Central memory CD8-positive, alpha-beta T cell (primary cell): Measurements from ENCODE around the gene AVPR2.

ENCODE experiments used
- ATAC-seq: fragments of 150-1000 bp; cut with Tn5 transposase; replicated peaks from 2 replicates; pipeline ENCODE4 v1.10.0; 2022; ENCODE audit warnings: mild to moderate bottlenecking, moderate FRiP score, moderate number of reproducible peaks; ENCODE audit not compliant: poor library complexity, severe bottlenecking; ENCODE audit errors: extremely low read depth
- DNase-seq, 2 donors: peaks; one replicate each; pipeline ENCODE4 v3.0.0; 2021; ENCODE audit warnings: low spot score in 2 of 2
- H3K27ac Mint-ChIP-seq: one replicate; pipeline ENCODE4 v1.8.0; 2022; ENCODE audit warnings: low read depth, mild to moderate bottlenecking, moderate library complexity, mixed read lengths
- H3K27me3 Mint-ChIP-seq: one replicate; pipeline ENCODE4 v1.8.0; 2022; ENCODE audit warnings: mixed read lengths
- H3K36me3 Mint-ChIP-seq: one replicate; pipeline ENCODE4 v1.8.0; 2022; ENCODE audit warnings: mild to moderate bottlenecking, moderate library complexity, mixed read lengths; ENCODE audit not compliant: insufficient read depth
- H3K4me1 Mint-ChIP-seq: one replicate; pipeline ENCODE4 v1.8.0; 2022; ENCODE audit warnings: mixed read lengths
- H3K4me3 Mint-ChIP-seq: one replicate; pipeline ENCODE4 v1.8.0; 2022; ENCODE audit warnings: mild to moderate bottlenecking, moderate library complexity, mixed read lengths
- H3K9me3 Mint-ChIP-seq: one replicate; pipeline ENCODE4 v1.8.0; 2022; ENCODE audit warnings: mixed read lengths

The AVPR2 gene

GRCh38 chrX:153902385-153902784 lies 2.1 kb upstream of the AVPR2 start:
- H3K9me3 Mint-ChIP-seq, result no peaks in the 10 kb centered on the region
- peak overlapping the region; percentile 87 for H3K27ac Mint-ChIP-seq
- no peak overlapping the region for H3K4me3 Mint-ChIP-seq
- peaks cover 10% of the 10 kb centered on the region for H3K36me3 Mint-ChIP-seq
- ATAC-seq (no peak), DNase-seq (no peak)
- H3K27me3 Mint-ChIP-seq, result no peaks in the 10 kb centered on the region
- H3K4me1 Mint-ChIP-seq, result peaks cover 45% of the 10 kb centered on the region

DNA sequence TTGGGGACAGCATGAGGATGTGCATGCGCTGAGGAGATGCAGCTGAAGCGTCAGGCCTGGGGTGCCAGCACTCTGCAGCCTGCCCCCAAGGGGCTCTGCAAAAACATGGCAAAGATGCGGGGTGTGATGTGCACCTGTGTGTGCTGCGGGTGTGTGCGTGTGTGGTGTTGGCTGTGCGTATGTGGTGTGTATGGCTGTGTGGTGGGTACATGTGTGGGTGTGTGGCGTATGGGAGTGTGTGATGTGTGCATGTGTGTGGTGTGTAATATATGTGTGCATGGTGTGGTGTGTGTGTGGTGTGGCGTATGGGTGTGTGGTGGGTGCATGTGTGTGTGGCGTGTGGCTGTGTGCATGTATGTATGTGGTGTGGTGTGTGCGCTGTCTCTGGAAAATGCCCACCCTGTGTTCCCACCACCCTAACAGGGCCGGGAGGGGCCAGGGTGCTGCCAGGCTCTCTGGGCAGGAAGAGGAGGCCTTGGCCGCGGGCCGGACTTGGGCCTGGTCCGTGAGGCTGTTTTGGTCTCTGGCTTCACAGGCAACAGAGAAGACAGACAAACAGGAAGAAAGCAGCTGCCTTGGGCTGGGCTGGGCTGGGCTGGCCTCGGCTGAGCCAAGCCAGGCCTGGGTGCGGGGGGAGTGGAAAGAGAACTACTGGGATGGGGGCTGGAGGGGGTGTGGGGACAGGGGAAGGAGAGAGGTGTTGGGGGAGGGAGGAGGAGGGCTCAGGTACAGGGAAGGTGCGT lies 1.1 kb upstream of the AVPR2 start:
- Mint-ChIP-seq H3K4me1 (peaks cover 45% of the 10 kb centered on the region), H3K27ac (peak overlapping the region; percentile 44), H3K9me3 (no peaks in the 10 kb centered on the region), H3K36me3 (peaks cover 13% of the 10 kb centered on the region), H3K4me3 (peak overlapping the region; percentile 63), H3K27me3 (no peaks in the 10 kb centered on the region)
- no peak for ATAC-seq
- no peak for DNase-seq

DNA sequence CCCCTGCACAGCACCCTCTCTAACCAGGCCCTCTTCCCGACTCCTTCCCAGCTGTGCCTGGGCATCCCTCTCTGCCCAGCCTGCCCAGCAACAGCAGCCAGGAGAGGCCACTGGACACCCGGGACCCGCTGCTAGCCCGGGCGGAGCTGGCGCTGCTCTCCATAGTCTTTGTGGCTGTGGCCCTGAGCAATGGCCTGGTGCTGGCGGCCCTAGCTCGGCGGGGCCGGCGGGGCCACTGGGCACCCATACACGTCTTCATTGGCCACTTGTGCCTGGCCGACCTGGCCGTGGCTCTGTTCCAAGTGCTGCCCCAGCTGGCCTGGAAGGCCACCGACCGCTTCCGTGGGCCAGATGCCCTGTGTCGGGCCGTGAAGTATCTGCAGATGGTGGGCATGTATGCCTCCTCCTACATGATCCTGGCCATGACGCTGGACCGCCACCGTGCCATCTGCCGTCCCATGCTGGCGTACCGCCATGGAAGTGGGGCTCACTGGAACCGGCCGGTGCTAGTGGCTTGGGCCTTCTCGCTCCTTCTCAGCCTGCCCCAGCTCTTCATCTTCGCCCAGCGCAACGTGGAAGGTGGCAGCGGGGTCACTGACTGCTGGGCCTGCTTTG lies 1.1 kb downstream of the AVPR2 start:
- peak overlapping the region; percentile 85 for H3K27ac Mint-ChIP-seq
- DNase-seq (no peak), ATAC-seq (no peak)
- peaks cover 44% of the 10 kb centered on the region for H3K4me1 Mint-ChIP-seq
- H3K4me3 Mint-ChIP-seq, result peak overlapping the region; percentile 54
- H3K36me3 Mint-ChIP-seq, result peaks cover 19% of the 10 kb centered on the region
- no peaks in the 10 kb centered on the region for H3K9me3 Mint-ChIP-seq
- no peaks in the 10 kb centered on the region for H3K27me3 Mint-ChIP-seq

DNA sequence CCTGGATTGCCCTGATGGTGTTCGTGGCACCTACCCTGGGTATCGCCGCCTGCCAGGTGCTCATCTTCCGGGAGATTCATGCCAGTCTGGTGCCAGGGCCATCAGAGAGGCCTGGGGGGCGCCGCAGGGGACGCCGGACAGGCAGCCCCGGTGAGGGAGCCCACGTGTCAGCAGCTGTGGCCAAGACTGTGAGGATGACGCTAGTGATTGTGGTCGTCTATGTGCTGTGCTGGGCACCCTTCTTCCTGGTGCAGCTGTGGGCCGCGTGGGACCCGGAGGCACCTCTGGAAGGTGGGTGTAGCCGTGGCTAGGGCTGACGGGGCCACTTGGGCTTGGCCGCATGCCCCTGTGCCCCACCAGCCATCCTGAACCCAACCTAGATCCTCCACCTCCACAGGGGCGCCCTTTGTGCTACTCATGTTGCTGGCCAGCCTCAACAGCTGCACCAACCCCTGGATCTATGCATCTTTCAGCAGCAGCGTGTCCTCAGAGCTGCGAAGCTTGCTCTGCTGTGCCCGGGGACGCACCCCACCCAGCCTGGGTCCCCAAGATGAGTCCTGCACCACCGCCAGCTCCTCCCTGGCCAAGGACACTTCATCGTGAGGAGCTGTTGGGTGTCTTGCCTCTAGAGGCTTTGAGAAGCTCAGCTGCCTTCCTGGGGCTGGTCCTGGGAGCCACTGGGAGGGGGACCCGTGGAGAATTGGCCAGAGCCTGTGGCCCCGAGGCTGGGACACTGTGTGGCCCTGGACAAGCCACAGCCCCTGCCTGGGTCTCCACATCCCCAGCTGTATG lies 1.8 kb downstream of the AVPR2 start:
- DNase-seq (peak; percentile 15 to 39), ATAC-seq (peak; percentile 82)
- Mint-ChIP-seq H3K4me1 (peaks cover 36% of the 10 kb centered on the region), H3K27me3 (no peaks in the 10 kb centered on the region), H3K36me3 (peaks cover 25% of the 10 kb centered on the region), H3K27ac (peak overlapping the region; percentile 85), H3K4me3 (peak overlapping the region; percentile 54), H3K9me3 (no peaks in the 10 kb centered on the region)

- peaks cover 32% of the 10 kb centered on the region for H3K36me3 Mint-ChIP-seq
- peaks cover 28% of the 10 kb centered on the region for H3K4me1 Mint-ChIP-seq
- no peak for DNase-seq
- H3K4me3 Mint-ChIP-seq, result no peak overlapping the region
- no peak overlapping the region for H3K27ac Mint-ChIP-seq
- ATAC-seq, result no peak
- H3K27me3 Mint-ChIP-seq, result no peaks in the 10 kb centered on the region
- H3K9me3 Mint-ChIP-seq, result no peaks in the 10 kb centered on the region
Measured at GRCh38 chrX:153907456-153907855, 3.0 kb downstream of the AVPR2 start.

GRCh38 chrX:153908219-153908860 lies 3.9 kb downstream of the AVPR2 start:
- ATAC-seq, result no peak
- Mint-ChIP-seq H3K27ac (no peak overlapping the region), H3K27me3 (no peaks in the 10 kb centered on the region), H3K4me1 (peaks cover 23% of the 10 kb centered on the region), H3K36me3 (peaks cover 34% of the 10 kb centered on the region), H3K9me3 (no peaks in the 10 kb centered on the region), H3K4me3 (no peak overlapping the region)
- DNase-seq, result no peak

- peaks cover 37% of the 10 kb centered on the region for H3K36me3 Mint-ChIP-seq
- ATAC-seq, result no peak
- DNase-seq, result no peak
- no peaks in the 10 kb centered on the region for H3K9me3 Mint-ChIP-seq
- H3K27me3 Mint-ChIP-seq, result no peaks in the 10 kb centered on the region
- H3K27ac Mint-ChIP-seq, result no peak overlapping the region
- H3K4me3 Mint-ChIP-seq, result no peak overlapping the region
- peaks cover 15% of the 10 kb centered on the region for H3K4me1 Mint-ChIP-seq
Measured at GRCh38 chrX:153909024-153909979, 4.8 kb downstream of the AVPR2 start.

- Mint-ChIP-seq H3K4me3 (no peak overlapping the region), H3K4me1 (peaks cover 12% of the 10 kb centered on the region), H3K27me3 (no peaks in the 10 kb centered on the region), H3K27ac (no peak overlapping the region), H3K36me3 (peaks cover 41% of the 10 kb centered on the region), H3K9me3 (no peaks in the 10 kb centered on the region)
- no peak for DNase-seq
- ATAC-seq, result no peak
Measured at GRCh38 chrX:153909980-153910360, 5.5 kb downstream of the AVPR2 start.

DNA sequence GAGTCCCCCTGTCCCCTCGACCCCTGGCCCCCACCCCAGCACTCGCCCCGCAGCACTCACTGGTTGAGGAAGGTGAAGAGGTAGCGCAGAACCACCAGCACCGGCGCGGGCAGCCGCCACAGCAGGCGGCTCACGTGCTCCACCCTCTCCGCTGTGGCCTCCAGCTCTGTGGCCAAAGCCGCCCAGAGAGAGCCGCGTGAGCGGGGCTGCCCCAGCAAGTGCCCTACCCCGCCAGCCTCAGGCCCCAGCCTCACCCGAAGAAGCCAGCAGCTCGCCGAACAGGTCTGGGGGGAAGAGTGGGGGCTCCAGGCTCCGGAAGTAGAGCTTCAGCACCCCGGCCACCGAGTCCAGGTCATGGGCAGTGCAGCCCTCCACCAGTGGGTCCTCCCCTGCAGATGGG lies 6.0 kb downstream of the AVPR2 start:
- DNase-seq (no peak), ATAC-seq (no peak)
- H3K27ac Mint-ChIP-seq, result no peak overlapping the region

DNA sequence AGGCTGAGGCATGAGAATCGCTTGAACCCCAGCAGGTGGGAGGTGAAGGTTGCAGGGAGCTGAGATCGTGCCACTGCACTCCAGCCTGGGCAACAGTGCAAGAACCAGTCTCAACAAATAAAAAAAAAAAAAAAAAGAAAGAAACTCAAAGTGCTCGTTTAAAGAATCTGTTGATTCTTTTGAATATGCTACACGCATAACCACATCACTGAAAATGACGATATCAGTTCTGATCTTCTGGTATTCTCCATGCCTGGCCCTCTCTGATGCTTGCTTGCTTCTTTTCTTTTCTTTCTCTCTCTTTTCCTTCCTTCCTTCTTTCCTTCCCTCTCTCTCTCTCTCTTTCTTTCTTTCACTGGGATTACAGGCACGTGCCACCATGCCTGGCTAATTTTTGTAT lies 7.3 kb downstream of the AVPR2 start:
- ATAC-seq, result no peak
- H3K27me3 Mint-ChIP-seq, result no peaks in the 10 kb centered on the region
- DNase-seq, result no peak
- no peak overlapping the region for H3K4me3 Mint-ChIP-seq
- peak overlapping the region; percentile 80 for H3K27ac Mint-ChIP-seq
- peaks cover 43% of the 10 kb centered on the region for H3K36me3 Mint-ChIP-seq
- H3K9me3 Mint-ChIP-seq, result no peaks in the 10 kb centered on the region
- H3K4me1 Mint-ChIP-seq, result no peaks in the 10 kb centered on the region

More for the DNA sequence above, 6.0 kb downstream of the AVPR2 start:
- H3K9me3 Mint-ChIP-seq, result no peaks in the 10 kb centered on the region
- H3K4me1 Mint-ChIP-seq, result peaks cover 10% of the 10 kb centered on the region
- no peak overlapping the region for H3K4me3 Mint-ChIP-seq
- peaks cover 41% of the 10 kb centered on the region for H3K36me3 Mint-ChIP-seq
- H3K27me3 Mint-ChIP-seq, result no peaks in the 10 kb centered on the region

DNA sequence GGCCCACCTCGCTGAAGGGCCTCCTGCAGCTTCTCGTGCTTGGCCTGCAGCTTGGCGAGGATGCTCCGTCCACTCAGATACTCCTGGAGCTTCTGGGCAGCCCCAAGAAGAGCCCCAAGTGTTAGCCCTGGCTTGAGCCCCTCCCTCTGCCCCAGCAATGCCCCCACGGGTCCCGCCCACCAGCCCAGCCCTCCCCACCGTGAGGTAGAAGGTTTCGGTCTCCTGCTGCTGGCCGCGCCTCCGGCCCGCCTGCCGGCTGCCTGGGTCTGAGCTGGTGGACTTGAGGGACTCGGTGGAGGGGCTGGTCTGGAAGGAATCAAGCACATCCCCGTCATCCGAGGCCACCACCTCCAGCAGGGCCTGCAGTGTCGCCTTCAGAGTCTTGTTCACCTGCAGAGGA lies 8.7 kb downstream of the AVPR2 start:
- H3K4me1 Mint-ChIP-seq, result no peaks in the 10 kb centered on the region
- no peak for ATAC-seq
- DNase-seq, result no peak
- H3K36me3 Mint-ChIP-seq, result peaks cover 45% of the 10 kb centered on the region
- no peak overlapping the region for H3K4me3 Mint-ChIP-seq
- no peak overlapping the region for H3K27ac Mint-ChIP-seq
- H3K27me3 Mint-ChIP-seq, result no peaks in the 10 kb centered on the region
- H3K9me3 Mint-ChIP-seq, result no peaks in the 10 kb centered on the region

GRCh38 chrX:153913701-153914100 lies 9.2 kb downstream of the AVPR2 start:
- DNase-seq, result no peak
- Mint-ChIP-seq H3K27ac (no peak overlapping the region), H3K36me3 (peaks cover 47% of the 10 kb centered on the region)

More at GRCh38 chrX:153913701-153914100, 9.2 kb downstream of the AVPR2 start:
- no peak for ATAC-seq
- no peak overlapping the region for H3K4me3 Mint-ChIP-seq
- no peaks in the 10 kb centered on the region for H3K27me3 Mint-ChIP-seq
- H3K4me1 Mint-ChIP-seq, result no peaks in the 10 kb centered on the region
- no peaks in the 10 kb centered on the region for H3K9me3 Mint-ChIP-seq
